ENCODE data around the gene SPOCD1. TPM values are rescaled to one million over a fixed set of nuclear protein-coding genes. Genes with fewer than 3 reads are reported as not detected.

Gene SPOCD1
- total RNA-seq, 2 donors from 2014 or later: 0.45 to 0.59 TPM

DNA sequence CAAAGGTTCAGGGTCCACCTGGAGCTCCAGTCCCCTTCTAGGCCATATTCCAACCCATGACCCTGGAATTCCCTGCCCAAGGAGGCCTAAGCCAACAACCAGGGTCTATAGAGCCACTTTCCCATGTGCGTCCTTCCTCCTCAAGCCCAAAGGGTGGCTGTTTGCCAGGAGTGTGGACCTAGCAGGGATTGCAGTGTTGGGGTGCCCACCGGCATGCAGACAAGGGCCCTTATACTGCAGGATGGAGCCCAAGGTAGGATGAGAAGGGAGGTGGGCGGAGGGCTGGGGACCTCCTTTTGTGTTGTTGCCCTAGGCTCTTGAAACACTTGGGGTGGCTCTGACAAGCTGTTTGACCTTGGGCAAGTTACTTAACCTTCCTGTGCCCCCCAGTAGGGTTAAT lies 32.0 kb downstream of the SPOCD1 start:
- Histone ChIP-seq H3K9ac (ENCODE audit: low read depth in 2 of 2, low read length in 2 of 2) (no peak overlapping the region), H3K36me3 (no peaks in the 10 kb centered on the region), H3K4me3 (no peak overlapping the region), H3K27ac (no peak overlapping the region), H3K4me1 (no peaks in the 10 kb centered on the region), H3K9me3 (no peaks in the 10 kb centered on the region), H3K27me3 (no peaks in the 10 kb centered on the region)
- intact Hi-C loops (cut with DNase I): loop anchor here (10.0 kb wide), 1 partner anchor 69 kb away; no protein-coding TSS in a partner anchor
- TF ChIP-seq, protein P1, sequence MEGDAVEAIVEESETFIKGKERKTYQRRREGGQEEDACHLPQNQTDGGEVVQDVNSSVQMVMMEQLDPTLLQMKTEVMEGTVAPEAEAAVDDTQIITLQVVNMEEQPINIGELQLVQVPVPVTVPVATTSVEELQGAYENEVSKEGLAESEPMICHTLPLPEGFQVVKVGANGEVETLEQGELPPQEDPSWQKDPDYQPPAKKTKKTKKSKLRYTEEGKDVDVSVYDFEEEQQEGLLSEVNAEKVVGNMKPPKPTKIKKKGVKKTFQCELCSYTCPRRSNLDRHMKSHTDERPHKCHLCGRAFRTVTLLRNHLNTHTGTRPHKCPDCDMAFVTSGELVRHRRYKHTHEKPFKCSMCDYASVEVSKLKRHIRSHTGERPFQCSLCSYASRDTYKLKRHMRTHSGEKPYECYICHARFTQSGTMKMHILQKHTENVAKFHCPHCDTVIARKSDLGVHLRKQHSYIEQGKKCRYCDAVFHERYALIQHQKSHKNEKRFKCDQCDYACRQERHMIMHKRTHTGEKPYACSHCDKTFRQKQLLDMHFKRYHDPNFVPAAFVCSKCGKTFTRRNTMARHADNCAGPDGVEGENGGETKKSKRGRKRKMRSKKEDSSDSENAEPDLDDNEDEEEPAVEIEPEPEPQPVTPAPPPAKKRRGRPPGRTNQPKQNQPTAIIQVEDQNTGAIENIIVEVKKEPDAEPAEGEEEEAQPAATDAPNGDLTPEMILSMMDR (IDR thresholded peaks at IDR 0.05): no peak
- no peak for DNase-seq

DNA sequence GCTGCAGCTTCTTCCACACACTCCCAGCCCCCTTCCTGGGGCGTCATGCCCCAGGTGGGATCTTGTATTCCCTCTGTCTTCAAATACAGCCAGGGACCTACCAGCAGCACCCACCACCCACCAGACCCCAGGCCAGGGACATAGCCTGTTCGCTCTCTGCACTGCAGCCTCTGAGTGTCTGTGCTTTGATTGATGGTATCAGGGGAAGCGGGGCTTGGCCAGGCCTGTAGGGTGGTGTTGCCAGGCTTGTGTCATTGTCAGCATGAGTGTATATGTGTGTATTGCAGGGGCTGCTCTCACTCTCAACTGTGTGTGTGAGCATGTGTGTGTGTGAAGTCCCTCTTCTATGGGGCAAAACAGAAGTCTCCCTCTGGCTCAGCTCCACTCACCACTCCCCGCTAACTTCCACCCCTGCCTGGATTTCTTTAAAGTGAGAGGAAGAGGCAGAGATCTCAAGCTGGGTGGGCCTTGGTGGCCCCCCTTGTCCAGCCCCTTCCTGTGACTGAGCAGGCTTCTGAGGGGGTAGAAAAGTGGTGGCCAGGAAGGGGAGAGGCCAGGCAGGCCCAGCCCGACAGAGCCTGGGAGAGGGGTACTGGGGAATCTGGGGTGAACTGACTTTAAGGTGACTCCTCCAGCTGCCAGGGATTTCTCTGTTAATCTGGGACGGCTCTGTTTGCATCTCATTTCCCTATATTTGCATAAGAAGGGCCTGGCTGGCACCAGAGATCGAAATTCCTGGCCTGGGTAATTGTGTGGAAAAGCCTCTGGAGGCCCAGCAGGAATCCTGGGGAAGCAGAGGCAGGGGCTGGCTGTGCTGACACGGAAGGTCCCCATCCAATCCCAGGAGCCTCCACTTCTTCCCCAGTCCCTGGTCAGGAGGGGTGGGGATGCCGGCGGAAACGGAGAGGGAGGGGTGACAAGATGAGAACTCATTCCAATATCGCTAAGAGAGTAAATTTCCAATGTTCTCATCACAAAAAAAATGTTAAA lies 33.1 kb downstream of the SPOCD1 start:
- Histone ChIP-seq H3K4me1 (no peaks in the 10 kb centered on the region), H3K27ac (no peak overlapping the region), H3K9ac (ENCODE audit: low read depth in 2 of 2, low read length in 2 of 2) (no peak overlapping the region), H3K4me3 (no peak overlapping the region), H3K36me3 (no peaks in the 10 kb centered on the region), H3K27me3 (no peaks in the 10 kb centered on the region), H3K9me3 (no peaks in the 10 kb centered on the region)
- DNase-seq: no peak
- intact Hi-C loops (cut with DNase I): loop anchor here (10.0 kb wide), 1 partner anchor 68 kb away; no protein-coding TSS in a partner anchor
- TF ChIP-seq, protein P1 (IDR thresholded peaks at IDR 0.05): no peak

DNA sequence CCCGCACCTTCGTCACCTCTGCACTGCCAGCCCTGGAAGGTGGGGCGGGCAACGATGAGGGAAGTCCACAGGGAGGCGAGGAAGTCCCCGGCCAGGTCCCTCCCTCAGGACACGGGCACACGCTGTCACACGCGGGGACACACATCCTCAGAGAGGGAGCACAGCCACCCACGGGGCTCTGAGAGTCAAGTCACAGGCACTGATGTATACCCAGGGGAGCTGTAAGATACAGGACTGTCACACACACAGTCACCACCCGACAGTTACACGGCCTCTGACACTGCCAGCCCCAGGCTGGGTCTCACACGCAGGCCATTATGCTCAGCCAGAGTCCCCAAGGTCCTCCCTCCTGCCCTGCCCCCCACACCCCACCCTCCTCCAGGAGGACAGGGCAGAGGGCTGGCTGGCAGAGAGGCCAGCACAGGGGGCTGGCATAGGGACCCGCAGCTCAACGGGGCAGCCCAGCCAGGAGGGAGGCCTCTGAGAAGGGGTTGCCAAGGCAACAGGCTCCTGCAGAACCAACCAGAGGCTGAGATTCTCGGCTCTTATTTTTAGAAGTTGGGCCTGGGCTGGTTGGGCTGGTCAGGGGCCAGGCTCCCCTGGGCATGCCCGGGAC lies 34.0 kb downstream of the SPOCD1 start:
- intact Hi-C loops (cut with DNase I): loop anchor here (10.0 kb wide), 1 partner anchor 67 kb away; no protein-coding TSS in a partner anchor
- H3K4me3 ChIP-seq: no peak overlapping the region
- TF ChIP-seq, protein P1 (IDR thresholded peaks at IDR 0.05): no peak
- H3K27me3 ChIP-seq: no peaks in the 10 kb centered on the region
- no peak for DNase-seq
- H3K9ac ChIP-seq (ENCODE audit: low read depth in 2 of 2, low read length in 2 of 2): no peak overlapping the region
- H3K27ac ChIP-seq: no peak overlapping the region
- no peaks in the 10 kb centered on the region for H3K4me1 ChIP-seq
- H3K36me3 ChIP-seq: no peaks in the 10 kb centered on the region
- H3K9me3 ChIP-seq: no peaks in the 10 kb centered on the region

DNA sequence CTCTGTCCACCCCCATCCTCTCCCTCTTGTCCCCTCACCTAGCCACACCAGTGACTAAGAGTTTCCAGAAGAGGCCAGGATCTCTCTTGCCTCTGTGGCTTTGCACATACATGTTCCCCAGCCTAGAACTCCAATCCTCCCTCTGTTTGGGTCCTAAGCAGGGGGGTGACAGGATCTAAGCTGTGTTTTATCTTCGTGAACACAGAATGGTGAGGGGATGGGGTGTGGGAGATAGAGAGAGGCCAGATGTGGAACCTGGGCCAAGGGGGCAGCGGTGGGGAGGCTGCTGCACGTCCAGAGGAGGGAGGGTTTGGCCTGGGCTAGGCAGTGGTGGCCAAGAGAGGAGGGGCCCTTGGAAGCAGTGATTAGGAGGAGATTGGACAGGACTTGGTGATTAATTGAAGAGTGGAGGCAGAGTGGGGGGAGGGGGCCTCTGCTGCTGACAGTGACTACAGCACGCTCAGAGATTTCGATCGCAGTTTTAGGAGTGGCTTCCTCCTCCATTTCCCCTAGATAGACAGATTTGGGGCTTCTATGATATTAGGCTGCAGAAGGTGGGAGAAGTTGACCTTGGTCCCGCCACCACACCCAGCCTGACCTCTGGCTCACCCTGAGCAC lies 34.6 kb downstream of the SPOCD1 start:
- Histone ChIP-seq H3K4me3 (no peak overlapping the region), H3K4me1 (no peaks in the 10 kb centered on the region), H3K27ac (no peak overlapping the region), H3K9ac (ENCODE audit: low read depth in 2 of 2, low read length in 2 of 2) (no peak overlapping the region), H3K27me3 (no peaks in the 10 kb centered on the region), H3K36me3 (no peaks in the 10 kb centered on the region), H3K9me3 (no peaks in the 10 kb centered on the region)
- no peak for DNase-seq
- intact Hi-C loops (cut with DNase I): loop anchor here (10.0 kb wide), 1 partner anchor 66 kb away; no protein-coding TSS in a partner anchor
- TF ChIP-seq, protein P1 (IDR thresholded peaks at IDR 0.05): no peak

DNA sequence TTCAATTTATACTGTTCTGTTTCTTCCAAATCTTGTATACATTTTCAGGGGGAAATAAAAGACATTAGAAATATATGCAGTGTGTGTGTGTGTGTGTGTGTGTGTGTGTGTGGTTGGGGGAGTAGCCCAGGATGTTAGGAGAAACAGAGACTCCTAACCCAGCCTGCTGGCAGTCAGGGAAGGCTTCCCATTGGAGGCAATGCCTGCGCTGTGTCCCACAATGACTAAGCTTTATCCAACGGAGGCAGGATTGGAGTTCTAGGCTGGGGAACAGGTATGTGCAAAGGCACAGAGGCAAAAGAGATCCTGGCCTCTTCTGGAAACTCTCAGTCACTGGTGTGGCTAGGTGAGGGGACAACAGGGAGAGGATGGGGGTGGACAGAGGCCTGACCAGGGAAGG lies 35.2 kb downstream of the SPOCD1 start:
- intact Hi-C loops (cut with DNase I): loop anchor here (10.0 kb wide), 1 partner anchor 66 kb away; no protein-coding TSS in a partner anchor
- DNase-seq: no peak
- H3K36me3 ChIP-seq: no peaks in the 10 kb centered on the region

More for the DNA sequence above, 35.2 kb downstream of the SPOCD1 start:
- TF ChIP-seq, protein P1 (IDR thresholded peaks at IDR 0.05): no peak
- Histone ChIP-seq H3K9ac (ENCODE audit: low read depth in 2 of 2, low read length in 2 of 2) (no peak overlapping the region), H3K27ac (no peak overlapping the region), H3K4me1 (no peaks in the 10 kb centered on the region), H3K4me3 (no peak overlapping the region), H3K27me3 (no peaks in the 10 kb centered on the region), H3K9me3 (no peaks in the 10 kb centered on the region)

Data from colonic mucosa (tissue), 4 donors.